Panc1 (cell line): Measurements from ENCODE around the gene NCS1.

Experiments used
- CTCF ChIP-seq: fragments of 450-650 bp; IDR thresholded peaks from 2 replicates; pipeline ENCODE4 v1.5.1; 2017; ENCODE audit warnings: mild to moderate bottlenecking
- TCF7L2 ChIP-seq: IDR thresholded peaks from 2 replicates; pipeline ENCODE4 v1.6.1; 2011; ENCODE audit warnings: mild to moderate bottlenecking, low read depth, low read length, inconsistent platforms

- TF ChIP-seq CTCF (no peak), TCF7L2 (no peak)
These were observed 61.4 kb downstream of the NCS1 start for GRCh38 chr9:130233587-130233945.
